Transverse colon (tissue), 4 donors: ENCODE data around the gene ANP32E. TPM values are rescaled to one million over a fixed set of nuclear protein-coding genes. Genes with fewer than 3 reads are reported as not detected.

ENCODE experiments used
- DNase-seq: peaks from one replicate; pipeline ENCODE4 v3.0.0-alpha.2; 2019
- H3K27ac ChIP-seq, 4 donors: fragments of 200-600 bp; sonication (generic); 2 replicates each; pipeline ENCODE4 v1.5.1; 2016 to 2018; ENCODE audit warnings: inconsistent platforms in 4 of 4
- H3K27me3 ChIP-seq: fragments of 200-600 bp; sonication (generic); 2 replicates; pipeline ENCODE4 v1.5.1; 2017; ENCODE audit warnings: inconsistent platforms
- H3K36me3 ChIP-seq, 4 donors: fragments of 200-600 bp; sonication (generic); 2 replicates each; pipeline ENCODE4 v1.5.1; 2017 to 2019; ENCODE audit warnings: inconsistent platforms in 4 of 4
- H3K4me1 ChIP-seq, 4 donors: fragments of 200-600 bp; sonication (generic); 2 replicates each; pipeline ENCODE4 v1.5.1; 2017 to 2020; ENCODE audit warnings: inconsistent platforms in 4 of 4
- H3K4me3 ChIP-seq, 4 donors: fragments of 200-600 bp; sonication (generic); 1 replicate in 1 of 4; 2 replicates in 3 of 4; pipeline versions ENCODE4 v1.5.1 to v1.6.1; 2017 to 2019; ENCODE audit warnings: inconsistent platforms in 4 of 4
- H3K9me3 ChIP-seq, 2 donors: fragments of 200-600 bp; sonication (generic); 2 replicates each; pipeline ENCODE4 v1.5.1; 2017 to 2019; ENCODE audit warnings: inconsistent platforms in 2 of 2
- EP300 ChIP-seq: sonication (generic); formaldehyde crosslinking; IDR thresholded peaks from one replicate; pipeline ENCODE4 v1.6.1; 2017; ENCODE audit warnings: antibody characterized with exemption, low read depth
- POLR2A ChIP-seq: fragments of 450-650 bp; IDR thresholded peaks from one replicate; pipeline ENCODE4 v1.6.1; 2016; ENCODE audit warnings: antibody characterized with exemption, mild to moderate bottlenecking, moderate library complexity
- POLR2AphosphoS5 ChIP-seq, 3 donors: sonication (generic); formaldehyde crosslinking; IDR thresholded peaks; one replicate each; pipeline ENCODE4 v1.6.1; 2016; ENCODE audit warnings: antibody characterized with exemption in 3 of 3
- WGBS, 2 donors: methylation state at CpG; one replicate each; pipeline ENCODE4 v1.1.5; 2018; ENCODE audit warnings: low coverage in 1 of 2; 5-methylcytosine and 5-hydroxymethylcytosine counted together
- in situ Hi-C, 4 donors: fragments of 200-750 bp; cut with MboI; loops; one replicate each; pipeline versions ENCODE4 v1.15.0 to v1.15.1; 2017; ENCODE audit warnings: low sequenced_read_pairs in 3 of 4, low pct_ligation_motif_present in 1 of 4, low pct_unique_long_range_greater_than_20kb in 1 of 4
- intact Hi-C: fragments of 100-400 bp; cut with DNase I; formaldehyde crosslinking; loops from one replicate; pipeline ENCODE4 v1.15.1; 2023; ENCODE audit warnings: low total_unique reads
- total RNA-seq, 4 donors: library from RNA; depleted of rRNA; stranded (reverse); fragments of >200 nt; gene quantifications; one replicate each; pipeline ENCODE4 v1.1.0, GENCODE V29; 2016
- TF ChIP-seq, protein P1 (sequence below), 5 experiments: fragments of 200-600 bp in 3 of 5; fragments of 450-650 bp in 2 of 5; sonication (generic) in 3 of 5; IDR thresholded peaks; 1 replicate in 2 of 5; 2 replicates in 3 of 5; pipeline ENCODE4 v1.5.1; 2016 to 2017; ENCODE audit warnings: antibody characterized with exemption in 5 of 5, inconsistent platforms in 3 of 5, mild to moderate bottlenecking in 2 of 5, moderate library complexity in 1 of 5

The ANP32E gene
- total RNA-seq, 4 donors from 2014 or later, result 6.6 to 20.8 (median 10.8) TPM

DNA sequence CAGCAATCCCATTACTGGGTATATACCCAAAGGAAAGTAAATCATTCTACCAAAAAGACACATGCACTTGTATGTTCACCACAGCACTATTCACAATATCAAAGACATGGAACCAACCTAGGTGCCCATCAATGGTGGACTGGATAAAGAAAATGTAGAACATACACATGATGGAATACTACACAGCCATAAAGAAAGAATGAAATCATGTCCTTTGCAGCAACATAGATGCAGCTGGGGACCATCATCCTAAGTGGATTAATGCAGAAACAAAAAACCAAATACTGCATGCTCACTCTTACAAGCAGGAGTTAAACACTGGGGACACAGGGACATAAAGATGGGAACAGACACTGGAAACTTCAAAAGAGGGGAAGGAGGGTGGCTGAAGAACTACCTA, 8.7 kb downstream of the ANP32E start:
- no peaks in the 10 kb centered on the region for H3K9me3 ChIP-seq
- intact Hi-C loops, result no loop called here
- H3K4me3 ChIP-seq, result no peak overlapping the region
- no peak for TF ChIP-seq POLR2AphosphoS5 (IDR thresholded peaks at IDR 0.05)
- TF ChIP-seq EP300, result no peak
- TF ChIP-seq, protein P1, sequence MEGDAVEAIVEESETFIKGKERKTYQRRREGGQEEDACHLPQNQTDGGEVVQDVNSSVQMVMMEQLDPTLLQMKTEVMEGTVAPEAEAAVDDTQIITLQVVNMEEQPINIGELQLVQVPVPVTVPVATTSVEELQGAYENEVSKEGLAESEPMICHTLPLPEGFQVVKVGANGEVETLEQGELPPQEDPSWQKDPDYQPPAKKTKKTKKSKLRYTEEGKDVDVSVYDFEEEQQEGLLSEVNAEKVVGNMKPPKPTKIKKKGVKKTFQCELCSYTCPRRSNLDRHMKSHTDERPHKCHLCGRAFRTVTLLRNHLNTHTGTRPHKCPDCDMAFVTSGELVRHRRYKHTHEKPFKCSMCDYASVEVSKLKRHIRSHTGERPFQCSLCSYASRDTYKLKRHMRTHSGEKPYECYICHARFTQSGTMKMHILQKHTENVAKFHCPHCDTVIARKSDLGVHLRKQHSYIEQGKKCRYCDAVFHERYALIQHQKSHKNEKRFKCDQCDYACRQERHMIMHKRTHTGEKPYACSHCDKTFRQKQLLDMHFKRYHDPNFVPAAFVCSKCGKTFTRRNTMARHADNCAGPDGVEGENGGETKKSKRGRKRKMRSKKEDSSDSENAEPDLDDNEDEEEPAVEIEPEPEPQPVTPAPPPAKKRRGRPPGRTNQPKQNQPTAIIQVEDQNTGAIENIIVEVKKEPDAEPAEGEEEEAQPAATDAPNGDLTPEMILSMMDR (IDR thresholded peaks at IDR 0.05), result no peak
- TF ChIP-seq POLR2A, result no peak
- H3K27me3 ChIP-seq, result no peaks in the 10 kb centered on the region
- no peaks in the 10 kb centered on the region for H3K4me1 ChIP-seq
- in situ Hi-C loops, result no loop called here
- no peak for DNase-seq
- H3K36me3 ChIP-seq, result peaks cover 0 to 17% (median 5%) of the 10 kb centered on the region in 4 donors
- H3K27ac ChIP-seq, result no peak overlapping the region

DNA sequence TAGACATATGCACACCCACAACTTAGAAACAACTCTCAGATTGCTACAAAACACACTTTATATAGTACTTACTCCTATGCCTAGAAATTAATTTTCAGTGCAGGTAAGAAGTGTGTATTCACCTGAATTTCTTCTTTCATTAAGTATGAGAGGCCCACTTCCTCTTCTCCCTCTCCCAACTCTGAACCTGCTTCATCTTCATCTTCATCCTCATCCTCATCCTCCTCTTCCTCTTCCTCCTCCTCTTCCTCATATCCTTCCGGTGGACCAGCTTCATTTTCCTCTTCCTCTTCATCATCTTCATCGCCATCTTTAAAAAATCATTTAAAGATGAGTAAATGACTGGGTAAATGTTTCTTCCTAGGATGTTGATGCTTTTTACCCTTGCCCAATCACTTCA, 9.4 kb downstream of the ANP32E start:
- no peak overlapping the region for H3K27ac ChIP-seq
- no peak for DNase-seq
- 86 to 96% methylated on average over 2 of the region's 2 CpGs for WGBS, 2 donors
- H3K27me3 ChIP-seq, result no peaks in the 10 kb centered on the region
- in situ Hi-C loops (no loop called here), intact Hi-C loops (no loop called here)
- no peaks in the 10 kb centered on the region for H3K9me3 ChIP-seq
- no peak overlapping the region for H3K4me3 ChIP-seq
- TF ChIP-seq POLR2AphosphoS5 (IDR thresholded peaks at IDR 0.05) (no peak), POLR2A (no peak), EP300 (no peak)
- TF ChIP-seq, protein P1 (IDR thresholded peaks at IDR 0.05), result no peak
- no peaks in the 10 kb centered on the region for H3K4me1 ChIP-seq
- peaks cover 0 to 17% (median 5%) of the 10 kb centered on the region in 4 donors for H3K36me3 ChIP-seq

DNA sequence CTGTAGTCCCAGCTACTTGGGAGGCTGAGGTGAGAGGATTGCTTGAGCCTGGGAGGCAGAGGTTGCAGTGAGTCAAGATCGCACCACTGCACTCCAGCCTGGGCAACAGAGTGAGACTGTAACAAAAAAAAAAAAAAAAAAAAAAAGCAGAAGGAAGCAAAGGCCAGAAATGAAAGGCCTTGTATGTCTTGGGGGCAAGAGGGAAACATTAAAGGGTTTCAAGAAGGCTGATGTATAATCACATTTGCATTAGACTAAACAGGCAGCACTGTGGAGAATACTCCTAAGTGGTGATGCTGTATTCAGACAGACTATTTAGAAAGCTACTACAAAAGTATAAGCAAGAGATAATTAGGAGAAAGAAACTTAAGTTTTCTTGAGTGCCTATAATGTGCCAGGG, 10.4 kb downstream of the ANP32E start:
- DNase-seq, result no peak
- intact Hi-C loops, result no loop called here
- Histone ChIP-seq H3K27me3 (no peaks in the 10 kb centered on the region), H3K4me1 (no peaks in the 10 kb centered on the region), H3K27ac (no peak overlapping the region), H3K4me3 (no peak overlapping the region), H3K36me3 (peaks cover 0 to 17% (median 6%) of the 10 kb centered on the region in 4 donors), H3K9me3 (no peaks in the 10 kb centered on the region)
- WGBS, 2 donors, result 80% methylated on average over 1 of the region's 1 CpG
- no peak for TF ChIP-seq EP300
- no peak for TF ChIP-seq POLR2AphosphoS5 (IDR thresholded peaks at IDR 0.05)
- TF ChIP-seq POLR2A, result no peak
- TF ChIP-seq, protein P1 (IDR thresholded peaks at IDR 0.05), result no peak
- in situ Hi-C loops, result no loop called here

DNA sequence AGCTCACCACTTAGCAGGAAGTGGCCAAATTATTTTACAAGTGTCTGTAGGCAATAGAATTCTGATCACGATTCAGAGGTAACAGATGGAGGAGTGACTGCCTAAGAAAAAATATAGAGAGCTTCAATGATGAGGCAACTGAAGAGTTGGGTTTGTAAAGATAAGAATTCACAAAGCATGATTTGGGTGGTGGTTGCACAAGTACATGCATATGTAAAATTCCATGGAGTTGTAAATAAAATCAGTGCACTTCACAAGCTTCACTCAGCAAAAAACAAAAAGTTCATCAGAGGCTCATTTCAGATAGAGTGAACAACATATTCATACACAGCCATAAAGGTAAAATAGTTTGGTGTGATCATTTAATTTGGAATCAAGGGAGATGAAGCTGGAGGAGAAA, 10.9 kb downstream of the ANP32E start:
- H3K36me3 ChIP-seq, result peaks cover 0 to 17% (median 7%) of the 10 kb centered on the region in 4 donors
- 57 to 75% methylated on average over 1 of the region's 1 CpG for WGBS, 2 donors

More for the DNA sequence above, 10.9 kb downstream of the ANP32E start:
- Histone ChIP-seq H3K4me3 (no peak overlapping the region), H3K4me1 (no peaks in the 10 kb centered on the region), H3K9me3 (no peaks in the 10 kb centered on the region), H3K27ac (no peak overlapping the region), H3K27me3 (no peaks in the 10 kb centered on the region)
- in situ Hi-C loops (no loop called here), intact Hi-C loops (no loop called here)
- TF ChIP-seq POLR2AphosphoS5 (IDR thresholded peaks at IDR 0.05), result no peak
- TF ChIP-seq EP300, result no peak
- TF ChIP-seq, protein P1 (IDR thresholded peaks at IDR 0.05), result no peak
- TF ChIP-seq POLR2A, result no peak
- DNase-seq, result no peak
